NK-92 treated with Interleukin-12 subunit alpha and Interleukin-12 subunit beta, amount 100 ng/mL, for 24 hours (cell line): ENCODE data around the gene TNRC6C.
A peak's percentile ranks its signal among the peaks of the same experiment; 100 is the strongest.
"Not testable (repeated sequence)": the region's sequence is repeated elsewhere in the genome, so short reads cannot be mapped to it uniquely, and the experiment has no call there.

Experiments
- DNase-seq: peaks from one replicate; lab custom pipeline; 2025; lab: John Stamatoyannopoulos, UW

TNRC6C gene

GRCh38 chr17:78138204-78139060 is 179.9 kb downstream of the TNRC6C start:
- no peak for DNase-seq

- not testable (repeated sequence) for DNase-seq
Measured at GRCh38 chr17:78139861-78140168, 181.3 kb downstream of the TNRC6C start.

- DNase-seq: peak; percentile 72
Measured at GRCh38 chr17:78140169-78141051, 181.9 kb downstream of the TNRC6C start.

- DNase-seq: no peak
Measured at GRCh38 chr17:78141437-78142118, 183.1 kb downstream of the TNRC6C start.

- DNase-seq: no peak
Measured at GRCh38 chr17:78142119-78142861, 183.8 kb downstream of the TNRC6C start.

- DNase-seq: no peak
Measured at GRCh38 chr17:78143214-78144146, 185.0 kb downstream of the TNRC6C start.

GRCh38 chr17:78144147-78144719 is 185.7 kb downstream of the TNRC6C start:
- DNase-seq: no peak

GRCh38 chr17:78144736-78145641 is 186.5 kb downstream of the TNRC6C start:
- DNase-seq: no peak

GRCh38 chr17:78146471-78146869 is 188.0 kb downstream of the TNRC6C start:
- no peak for DNase-seq

- no peak for DNase-seq
Measured at GRCh38 chr17:78146881-78147280, 188.4 kb downstream of the TNRC6C start.

GRCh38 chr17:78147315-78147998 is 189.0 kb downstream of the TNRC6C start:
- no peak for DNase-seq

GRCh38 chr17:78148286-78149016 is 189.9 kb downstream of the TNRC6C start:
- no peak for DNase-seq

GRCh38 chr17:78151514-78152008 is 193.1 kb downstream of the TNRC6C start:
- no peak for DNase-seq

- no peak for DNase-seq
Measured at GRCh38 chr17:78154903-78155811, 196.7 kb downstream of the TNRC6C start.
